Activated CD8-positive, alpha-beta memory T cell treated with anti-CD3 and anti-CD28 coated beads for 36 hours (primary cell): ENCODE results near the gene STIL. TPM values are rescaled to one million over a fixed set of nuclear protein-coding genes. Genes with fewer than 3 reads are reported as not detected.
"Not testable (repeated sequence)": the region's sequence is repeated elsewhere in the genome, so short reads cannot be mapped to it uniquely, and the experiment has no call there.

Experiments used
- CTCF ChIA-PET: fragments of 350-600 bp; sonication (Branson Sonifier 250); formaldehyde crosslinking; loops from one replicate; lab custom pipeline; 2021; ENCODE audit warnings: antibody characterized with exemption; lab: Charles Lee
- POLR2A ChIA-PET: fragments of 350-600 bp; sonication (Branson Sonifier 250); formaldehyde crosslinking; loops from one replicate; lab custom pipeline; 2021; ENCODE audit warnings: antibody characterized with exemption; lab: Charles Lee
- total RNA-seq, 2 experiments: library from RNA; stranded (reverse); gene quantifications; one replicate each; pipeline ENCODE4 v1.2.3, GENCODE V29; 2021

The STIL gene
- total RNA-seq, 2 experiments from 2014 or later = 21.9 to 22.2 TPM

GRCh38 chr1:47328992-47329391, 15.0 kb upstream of the STIL start:
- CTCF ChIA-PET = no interaction called here
- POLR2A ChIA-PET = no interaction called here

- POLR2A ChIA-PET = no interaction called here
- CTCF ChIA-PET = interaction anchor here (0.6 to 1.6 kb wide), 2 partner anchors 9 to 37 kb away, joined by 3 to 4 read pairs; no protein-coding TSS in a partner anchor
These were observed 12.3 kb upstream of the STIL start for GRCh38 chr1:47326271-47326670.

DNA sequence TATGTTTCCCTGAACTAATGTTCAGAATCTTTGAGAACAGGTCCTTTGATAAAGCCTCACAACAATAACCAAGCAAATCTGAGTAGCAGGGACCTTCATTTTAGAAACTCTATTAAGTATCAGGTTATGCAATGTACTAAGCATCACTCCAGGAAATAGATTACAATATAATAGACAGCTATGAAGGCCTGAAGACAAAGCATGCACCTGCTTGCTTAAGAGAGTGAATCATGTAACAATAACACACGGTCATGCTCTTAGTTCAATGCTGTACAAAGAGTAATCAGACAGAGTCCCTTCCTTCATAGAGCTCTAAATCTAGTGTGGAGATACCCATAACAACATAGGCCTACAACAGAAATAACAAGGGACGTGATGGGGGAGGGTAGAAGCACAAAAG, 11.6 kb upstream of the STIL start:
- ChIA-PET CTCF (interaction anchor here (0.6 to 1.6 kb wide), 2 partner anchors 10 to 36 kb away, joined by 3 to 4 read pairs; no protein-coding TSS in a partner anchor), POLR2A (no interaction called here)

DNA sequence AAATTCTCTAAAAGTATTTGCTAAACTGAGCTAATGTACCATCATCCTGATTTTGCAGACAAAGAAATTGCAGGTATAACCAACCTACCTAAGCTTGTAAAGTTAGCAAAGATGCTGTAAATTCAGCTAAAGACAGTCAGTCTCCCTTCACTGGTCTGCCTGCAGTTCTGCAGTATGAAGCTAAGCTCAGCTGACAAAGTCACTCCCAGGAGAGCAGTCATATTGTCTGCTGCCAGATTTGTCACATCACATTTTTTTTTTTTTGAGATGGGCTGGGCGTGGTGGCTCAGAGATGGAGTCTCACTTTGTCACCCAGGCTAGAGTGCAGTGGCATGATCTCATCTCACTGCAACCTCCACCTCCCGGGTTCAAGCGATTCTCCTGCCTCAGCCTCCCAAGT, 10.7 kb upstream of the STIL start:
- CTCF ChIA-PET = interaction anchor here (2.1 kb wide), 1 partner anchor 11 kb away, joined by 4 read pairs; the partner anchor contains the start of gene STIL
- POLR2A ChIA-PET = interaction anchor here (0.6 to 1.9 kb wide), 2 partner anchors 9 to 953 kb away, joined by 5 to 10 read pairs; partner anchors contain the start of gene CMPK1

DNA sequence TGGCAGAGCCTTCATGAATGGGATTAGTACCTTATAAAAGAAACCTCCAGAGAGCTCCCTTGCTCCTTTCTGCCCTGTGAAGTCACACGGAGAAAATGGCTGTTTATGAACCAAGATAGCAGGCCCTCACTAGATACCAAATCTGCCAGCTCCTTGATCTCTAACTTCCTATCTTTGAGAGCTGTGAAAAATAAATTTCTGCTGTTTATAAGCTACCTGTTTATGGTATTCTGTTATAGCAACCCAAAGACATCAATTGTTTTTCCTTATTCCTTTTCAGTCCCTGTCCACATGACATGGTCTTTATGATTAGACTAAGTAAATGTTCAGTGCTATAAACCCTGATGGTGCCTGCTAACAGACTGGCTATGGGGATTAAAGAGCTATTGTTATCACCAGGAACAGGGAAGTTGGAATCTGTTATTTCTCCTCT, 9.7 kb upstream of the STIL start:
- CTCF ChIA-PET = interaction anchor here (1.0 to 2.1 kb wide), 2 partner anchors 10 to 11 kb away, joined by 4 read pairs; partner anchors contain the start of genes CMPK1 and STIL
- POLR2A ChIA-PET = interaction anchor here (1.9 kb wide), 1 partner anchor 10 kb away, joined by 10 read pairs; the partner anchor contains the start of gene CMPK1

DNA sequence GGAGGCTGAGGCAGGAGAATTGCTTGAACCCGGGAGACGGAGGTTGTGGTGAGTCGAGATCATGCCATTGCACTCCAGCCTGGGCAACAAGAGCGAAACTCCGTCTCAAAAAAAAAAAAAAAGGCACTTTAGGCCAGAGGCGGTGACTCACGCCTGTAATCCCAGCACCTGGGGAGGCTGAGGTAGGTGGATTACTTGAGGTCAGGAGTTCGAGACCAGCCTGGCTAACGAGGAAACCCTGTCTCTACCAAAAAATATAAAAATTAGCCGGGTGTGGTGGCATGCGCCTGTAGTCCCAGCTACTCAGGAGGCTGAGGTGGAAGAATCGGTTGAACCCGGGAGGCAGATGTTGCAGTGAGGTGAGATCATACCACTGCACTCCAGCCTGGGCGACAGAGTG, 6.0 kb upstream of the STIL start:
- POLR2A ChIA-PET, CTCF ChIA-PET: not testable (repeated sequence)

GRCh38 chr1:47317841-47318240, 3.9 kb upstream of the STIL start:
- ChIA-PET CTCF (interaction anchor here (0.7 to 1.7 kb wide), 2 partner anchors 16 to 95 kb away, joined by 3 read pairs; partner anchors contain the start of gene CMPK1), POLR2A (interaction anchor here (0.6 kb wide), 1 partner anchor 27 kb away, joined by 3 read pairs; no protein-coding TSS in a partner anchor)

GRCh38 chr1:47309427-47309826, 4.5 kb downstream of the STIL start:
- CTCF ChIA-PET = interaction anchor here (1.0 kb wide), 1 partner anchor 130 kb away, joined by 3 read pairs; no protein-coding TSS in a partner anchor
- POLR2A ChIA-PET = no interaction called here

DNA sequence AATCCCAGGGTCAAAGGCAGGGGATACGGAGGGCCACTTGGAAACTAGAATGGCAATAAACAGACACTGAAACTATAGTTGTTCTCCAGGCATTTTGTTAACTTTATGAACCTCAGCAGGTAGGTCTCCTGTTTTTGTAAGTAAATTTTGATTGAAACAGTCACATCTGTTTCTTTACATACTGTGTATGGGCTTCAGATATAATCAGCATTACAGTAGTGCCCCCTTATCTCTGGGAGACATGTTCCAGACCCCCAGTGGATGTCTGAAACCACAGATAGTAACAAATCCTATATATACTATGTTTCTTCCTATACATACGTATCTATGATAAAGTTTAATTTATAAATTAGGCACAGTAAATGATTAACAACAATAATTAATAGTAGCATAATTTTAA, 11.5 kb downstream of the STIL start:
- POLR2A ChIA-PET = no interaction called here
- CTCF ChIA-PET = no interaction called here

- CTCF ChIA-PET = interaction anchor here (0.7 kb wide), 1 partner anchor 412 kb away, joined by 3 read pairs; no protein-coding TSS in a partner anchor
These were observed 15.8 kb downstream of the STIL start for GRCh38 chr1:47298025-47298699.

GRCh38 chr1:47295579-47295978, 18.4 kb downstream of the STIL start:
- POLR2A ChIA-PET = no interaction called here
- CTCF ChIA-PET = no interaction called here

More at GRCh38 chr1:47298025-47298699, 15.8 kb downstream of the STIL start:
- POLR2A ChIA-PET = no interaction called here

DNA sequence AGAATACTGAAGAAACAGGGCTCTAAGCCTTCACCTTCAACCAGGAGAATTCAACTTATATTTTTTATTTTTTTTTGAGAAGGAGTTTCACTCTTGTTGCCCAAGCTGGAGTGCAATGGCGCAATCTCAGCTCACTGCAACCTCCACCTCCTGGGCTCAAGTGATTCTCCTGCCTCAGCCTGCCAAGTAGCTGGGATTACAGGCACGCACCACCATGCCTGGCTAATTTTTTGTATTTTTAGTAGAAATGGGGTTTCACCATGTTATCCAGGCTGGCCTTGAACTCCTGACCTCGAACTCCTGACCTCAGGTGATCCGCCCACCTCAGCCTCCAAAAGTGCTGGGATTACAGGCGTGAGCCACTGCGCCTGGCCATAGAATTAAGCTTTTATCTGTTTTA, 19.1 kb downstream of the STIL start:
- CTCF ChIA-PET, POLR2A ChIA-PET: not testable (repeated sequence)

DNA sequence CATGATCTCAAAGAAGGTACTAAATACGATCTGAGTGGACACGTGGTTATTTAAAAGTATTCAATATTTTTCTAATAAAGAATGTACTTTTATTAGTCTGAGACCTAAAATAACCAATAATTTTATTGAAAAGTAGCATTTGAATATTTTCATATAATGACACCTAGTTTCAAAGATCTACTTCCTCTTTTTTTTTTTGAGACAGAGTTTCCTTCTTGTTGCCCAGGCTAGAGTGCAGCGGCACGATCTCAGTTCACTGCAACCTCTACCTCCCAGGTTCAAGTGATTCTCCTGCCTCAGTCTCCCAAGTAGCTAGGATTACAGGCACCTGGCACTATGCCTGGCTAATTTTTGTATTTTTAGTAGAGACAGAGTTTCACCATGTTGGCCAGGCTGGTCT, 25.8 kb downstream of the STIL start:
- CTCF ChIA-PET, POLR2A ChIA-PET: not testable (repeated sequence)

DNA sequence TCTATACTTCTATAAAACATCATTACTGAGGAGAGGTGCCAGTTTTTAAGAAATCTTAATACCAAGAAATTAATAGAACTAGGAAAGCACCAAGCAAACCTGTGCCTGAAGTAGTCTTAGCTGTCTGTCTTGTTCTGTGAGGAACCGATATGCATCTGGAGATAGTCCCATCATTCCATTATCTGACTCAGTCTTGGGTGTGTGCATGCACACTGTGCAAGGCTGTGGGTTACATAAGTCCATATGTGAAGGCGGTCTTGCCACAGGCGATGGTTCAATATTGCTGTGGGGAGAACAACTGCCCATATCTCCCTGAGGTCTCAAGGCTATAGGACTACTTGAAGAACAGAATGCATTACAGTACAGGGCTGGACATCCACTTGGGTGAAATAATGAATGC, 33.8 kb downstream of the STIL start:
- CTCF ChIA-PET = interaction anchor here (2.1 kb wide), 1 partner anchor 17 kb away, joined by 5 read pairs; no protein-coding TSS in a partner anchor

GRCh38 chr1:47276850-47277249, 37.1 kb downstream of the STIL start:
- POLR2A ChIA-PET = no interaction called here

More for the DNA sequence above, 33.8 kb downstream of the STIL start:
- POLR2A ChIA-PET = no interaction called here

DNA sequence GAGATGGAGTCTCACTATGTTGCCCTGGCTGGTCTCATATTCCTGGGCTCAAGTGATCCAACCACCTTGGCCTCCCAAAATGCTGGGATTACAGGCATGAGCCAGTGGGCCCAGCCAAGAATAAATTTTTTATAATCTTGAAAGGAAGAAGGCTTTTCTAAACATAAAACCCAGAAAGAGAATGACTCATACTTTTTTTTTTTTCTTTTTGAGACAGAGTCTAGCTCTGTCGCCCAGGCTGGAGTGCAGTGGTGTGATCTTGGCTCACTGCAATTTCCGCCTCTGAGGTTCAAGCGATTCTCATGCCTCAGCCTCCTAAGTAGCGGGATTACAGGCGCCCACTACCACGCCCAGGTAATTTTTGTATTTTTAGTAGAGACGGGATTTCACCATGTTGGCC, 38.1 kb downstream of the STIL start:
- CTCF ChIA-PET, POLR2A ChIA-PET: not testable (repeated sequence)

More at GRCh38 chr1:47276850-47277249, 37.1 kb downstream of the STIL start:
- CTCF ChIA-PET = no interaction called here

- CTCF ChIA-PET, POLR2A ChIA-PET: not testable (repeated sequence)
These were observed 48.4 kb downstream of the STIL start for GRCh38 chr1:47265529-47265928.

DNA sequence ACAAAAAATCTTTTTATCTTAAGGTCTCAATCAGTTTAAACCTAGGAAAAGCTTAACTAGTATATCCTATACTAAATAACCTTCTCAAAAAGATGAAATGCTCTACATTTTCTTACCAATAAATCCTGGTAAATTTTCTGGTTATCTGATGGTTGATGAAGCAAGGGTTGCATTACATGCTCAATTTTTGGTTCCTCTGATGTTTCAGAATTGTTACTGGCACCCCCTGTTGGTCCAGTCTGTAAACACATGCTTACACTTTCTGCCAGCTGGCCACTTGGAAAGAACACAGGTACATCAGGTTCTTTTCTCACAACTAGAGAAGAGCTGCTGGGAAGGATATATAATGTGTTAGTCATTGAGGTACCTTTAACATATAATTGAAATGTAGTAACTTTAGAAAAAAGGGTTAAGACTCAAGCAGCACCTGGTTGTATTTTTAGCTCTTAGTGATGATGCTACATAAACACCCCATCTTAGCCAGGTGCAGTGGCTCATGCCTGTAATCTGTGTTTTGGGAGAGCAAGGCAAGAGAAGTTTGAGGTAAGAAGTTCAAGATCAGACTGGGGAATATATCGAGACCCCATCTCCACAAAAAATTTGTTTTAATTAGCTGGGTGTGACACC, 51.0 kb downstream of the STIL start:
- ChIA-PET CTCF (interaction anchor here (0.6 to 4.3 kb wide), 8 partner anchors 11 to 83 kb away, joined by 4 to 25 read pairs (median 5); no protein-coding TSS in a partner anchor), POLR2A (no interaction called here)

GRCh38 chr1:47257224-47257623, 56.7 kb downstream of the STIL start:
- CTCF ChIA-PET = interaction anchor here (1.0 kb wide), 1 partner anchor 64 kb away, joined by 3 read pairs; no protein-coding TSS in a partner anchor
- POLR2A ChIA-PET = no interaction called here

GRCh38 chr1:47252795-47253194, 61.2 kb downstream of the STIL start:
- POLR2A ChIA-PET = no interaction called here
- CTCF ChIA-PET = interaction anchor here (2.3 kb wide), 1 partner anchor 10 kb away, joined by 6 read pairs; no protein-coding TSS in a partner anchor
